GM19193 (cell line): Measurements from ENCODE around the gene GFPT2.

ENCODE experiments used
- POLR2A ChIP-seq: IDR thresholded peaks from 4 replicates; pipeline ENCODE4 v1.6.1; 2011; ENCODE audit not compliant: insufficient read depth, insufficient read length; ENCODE audit errors: extremely low read depth

The GFPT2 gene

DNA sequence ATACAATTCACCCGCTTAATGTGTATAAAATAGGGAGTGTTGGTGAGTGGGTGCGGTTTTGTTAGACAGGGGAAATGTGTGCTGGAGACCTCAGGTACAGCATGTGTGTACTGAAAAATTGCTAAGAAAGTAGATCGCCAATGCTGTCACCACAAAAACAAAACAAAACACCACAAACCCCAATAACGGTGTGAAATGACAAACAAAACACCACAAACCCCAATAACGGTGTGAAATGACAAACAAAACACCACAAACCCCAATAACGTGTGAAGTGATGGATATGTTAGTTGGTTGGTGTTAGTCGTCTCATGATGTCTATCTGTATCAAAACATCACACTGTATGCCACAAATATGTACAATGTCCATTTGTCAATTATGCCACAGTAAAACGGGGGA is 14.2 kb upstream of the GFPT2 start:
- TF ChIP-seq POLR2A: no peak

DNA sequence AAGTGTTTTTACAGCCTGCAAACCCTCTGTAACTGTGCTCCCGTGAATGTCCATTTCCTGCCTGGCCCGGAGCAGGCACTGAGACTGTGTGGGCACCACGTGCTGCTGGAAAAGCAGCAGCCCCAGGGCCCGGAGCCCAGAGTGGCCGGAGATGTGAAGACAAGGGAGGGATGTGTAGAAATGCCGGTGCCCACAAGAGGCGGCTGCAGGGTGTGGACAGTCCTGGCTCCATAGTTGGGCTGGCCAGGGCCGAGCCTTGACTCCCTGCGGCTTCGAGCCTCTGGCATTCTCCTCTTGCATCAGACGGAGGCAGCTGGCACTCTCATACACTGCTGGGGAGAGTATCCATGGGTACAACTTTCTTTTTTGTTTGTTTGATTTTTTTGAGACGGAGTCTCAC is 13.2 kb upstream of the GFPT2 start:
- no peak for TF ChIP-seq POLR2A

DNA sequence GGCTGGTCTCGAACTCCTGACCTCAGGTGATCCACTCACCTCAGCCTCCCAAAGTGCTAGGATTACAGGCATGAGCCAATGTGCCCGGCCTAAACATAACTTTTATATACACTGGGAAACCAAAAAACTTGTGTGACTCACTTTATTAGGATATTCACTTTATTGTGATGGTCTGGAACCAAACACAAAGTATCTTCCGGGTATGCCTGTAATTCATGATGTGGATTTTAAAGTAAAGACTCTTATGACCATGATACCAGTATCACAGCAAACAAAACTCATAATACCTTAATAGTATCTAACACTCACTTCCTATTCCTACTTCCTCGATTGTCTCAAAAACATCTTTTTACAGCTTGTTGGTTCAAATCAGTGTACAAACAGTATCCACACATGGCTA is 12.7 kb upstream of the GFPT2 start:
- no peak for TF ChIP-seq POLR2A

DNA sequence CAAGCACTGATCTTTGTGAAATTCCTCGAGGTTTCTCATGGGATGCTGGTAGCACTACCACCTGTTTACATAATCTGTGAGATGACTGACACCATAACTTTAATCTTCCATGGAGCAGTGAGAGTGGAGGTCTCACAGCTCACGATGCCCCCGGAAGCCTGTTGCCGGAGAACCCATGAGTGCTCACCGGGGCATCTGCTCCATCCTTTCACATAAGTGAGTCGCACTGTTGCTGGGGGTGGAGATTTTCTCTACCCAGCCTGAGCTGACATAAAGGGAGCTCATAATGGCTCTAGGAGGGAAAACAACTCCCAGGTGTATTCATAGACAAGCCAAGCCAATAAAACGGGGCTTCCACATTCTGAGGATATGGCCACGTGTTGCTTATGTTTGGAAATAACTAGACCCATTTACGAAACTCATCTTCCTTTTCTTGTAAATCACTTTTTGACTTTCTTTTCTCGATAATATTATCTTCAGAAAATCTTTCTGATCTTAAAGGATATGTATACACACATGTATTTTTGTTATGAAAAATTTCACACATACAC is 11.2 kb upstream of the GFPT2 start:
- no peak for TF ChIP-seq POLR2A

DNA sequence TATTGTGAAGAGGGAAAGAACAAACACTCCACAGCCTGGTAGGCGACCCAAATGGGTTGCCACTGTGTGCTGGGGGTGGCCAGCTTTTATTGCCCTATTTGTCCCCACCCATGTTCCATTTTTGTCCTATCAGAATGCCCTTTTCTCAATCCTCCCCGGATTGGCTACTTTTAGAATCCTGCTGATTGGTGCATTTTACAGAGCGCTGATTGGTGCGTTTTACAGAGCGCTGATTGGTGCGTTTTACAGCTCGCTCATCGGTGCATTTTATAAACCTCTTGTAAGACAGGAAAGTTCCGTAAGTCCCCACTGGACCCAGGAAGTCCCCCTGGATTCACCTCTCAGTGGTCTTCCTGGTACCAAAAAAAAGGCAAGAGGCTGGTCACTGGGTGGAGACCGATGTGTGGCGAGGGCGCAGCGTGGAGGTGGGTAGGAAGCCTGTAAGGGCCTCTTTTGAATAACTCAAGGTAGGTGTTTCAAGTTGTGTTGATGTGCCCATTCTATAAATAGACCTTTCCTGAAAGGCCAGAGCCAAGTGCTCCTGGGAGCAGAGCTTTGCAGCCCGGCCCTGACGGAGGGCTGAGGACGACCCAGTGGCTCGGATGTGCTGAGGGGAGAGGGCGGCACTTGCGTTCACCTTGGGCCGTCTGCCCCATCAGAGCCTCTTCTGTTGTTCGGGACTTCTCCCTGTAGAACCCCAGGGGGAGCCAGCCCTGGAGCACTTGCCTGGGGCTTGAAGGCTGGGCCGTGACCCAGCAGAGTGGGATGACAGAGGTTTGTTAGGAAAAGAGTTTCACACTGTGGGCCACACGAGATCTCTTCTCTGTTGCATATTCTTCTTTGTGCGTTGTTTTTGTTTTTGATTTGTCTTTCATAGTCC is 7.2 kb upstream of the GFPT2 start:
- no peak for TF ChIP-seq POLR2A

DNA sequence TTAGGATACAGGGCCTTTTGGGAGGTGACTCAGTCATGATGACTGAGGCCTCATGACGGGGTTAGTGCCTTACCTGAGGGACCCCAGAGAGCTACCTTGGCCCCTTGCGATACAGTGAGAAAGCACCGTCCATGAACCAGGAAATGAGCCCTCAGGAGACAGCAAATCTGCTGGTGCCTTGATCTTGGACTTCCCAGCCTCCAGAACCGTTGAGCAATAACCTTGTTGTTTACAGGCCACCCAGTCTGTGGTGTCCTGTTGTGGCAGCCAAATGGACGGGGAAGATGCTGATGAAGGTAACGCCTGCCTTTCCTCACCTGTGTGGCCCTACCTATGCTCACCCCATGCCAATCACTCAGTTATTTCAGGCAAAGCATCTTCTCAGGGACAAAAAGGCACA is 5.6 kb upstream of the GFPT2 start:
- TF ChIP-seq POLR2A: no peak

DNA sequence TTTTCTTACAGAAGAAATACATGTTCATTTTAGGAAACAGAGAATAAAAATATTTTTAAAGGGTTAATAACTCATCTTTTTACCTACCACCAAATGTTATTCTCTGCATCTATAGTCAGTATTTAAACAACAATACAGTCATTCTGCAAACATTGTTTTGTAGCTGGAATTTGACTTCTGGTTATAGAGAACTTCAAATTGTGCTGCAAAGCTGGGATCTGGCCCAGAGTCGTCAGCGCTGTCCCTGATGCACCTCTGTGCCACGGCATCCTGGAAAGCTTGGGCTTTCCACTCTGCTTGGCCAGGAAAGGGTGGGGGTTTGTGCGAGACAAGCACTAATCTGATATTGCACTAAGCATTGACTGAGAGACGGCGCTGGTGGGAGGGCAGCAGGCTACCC is 5.0 kb upstream of the GFPT2 start:
- no peak for TF ChIP-seq POLR2A

DNA sequence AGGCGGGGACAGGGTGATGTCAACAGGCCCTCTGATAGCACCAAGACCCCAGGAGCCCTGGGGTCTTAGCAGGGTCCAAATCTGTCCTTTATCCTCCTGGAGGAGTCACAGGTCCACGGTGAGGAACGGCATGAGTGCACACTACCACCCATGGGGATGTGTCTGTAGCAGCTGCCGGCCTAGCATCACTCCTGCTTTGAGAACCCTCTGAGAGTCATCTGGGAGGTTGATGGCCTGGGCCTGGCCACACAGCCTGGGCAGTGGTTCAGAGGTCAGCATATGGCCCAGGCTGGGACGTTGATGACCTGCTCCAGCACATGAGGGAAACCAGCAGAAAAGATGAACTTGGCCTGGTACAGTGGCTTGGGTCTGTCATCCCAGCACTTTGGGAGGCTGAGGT is 1.8 kb upstream of the GFPT2 start:
- TF ChIP-seq POLR2A: no peak

DNA sequence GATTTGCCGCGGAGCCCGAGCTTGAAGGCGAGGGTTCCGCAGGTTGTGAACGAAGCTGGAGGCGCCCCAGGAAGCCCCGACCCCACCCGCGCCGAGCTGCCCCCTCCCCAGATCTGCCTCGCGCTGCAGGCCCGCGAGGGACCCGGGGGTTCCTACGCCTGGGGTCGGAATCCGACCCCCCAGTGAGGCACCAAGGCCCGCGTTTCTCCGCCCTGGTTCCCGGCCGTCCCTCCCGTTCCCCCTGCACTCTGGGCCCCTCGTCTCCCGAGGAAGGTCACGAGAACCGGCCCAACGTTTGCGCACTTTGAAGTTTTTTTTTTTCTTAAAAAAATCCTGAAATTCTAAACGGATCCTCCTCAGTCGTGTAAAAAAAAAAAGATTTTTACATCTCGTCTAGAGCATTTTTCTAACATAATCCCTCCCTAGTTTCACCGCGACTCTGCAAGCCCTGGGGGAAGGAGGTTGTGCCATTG is 880 bp upstream of the GFPT2 start:
- no peak for TF ChIP-seq POLR2A

DNA sequence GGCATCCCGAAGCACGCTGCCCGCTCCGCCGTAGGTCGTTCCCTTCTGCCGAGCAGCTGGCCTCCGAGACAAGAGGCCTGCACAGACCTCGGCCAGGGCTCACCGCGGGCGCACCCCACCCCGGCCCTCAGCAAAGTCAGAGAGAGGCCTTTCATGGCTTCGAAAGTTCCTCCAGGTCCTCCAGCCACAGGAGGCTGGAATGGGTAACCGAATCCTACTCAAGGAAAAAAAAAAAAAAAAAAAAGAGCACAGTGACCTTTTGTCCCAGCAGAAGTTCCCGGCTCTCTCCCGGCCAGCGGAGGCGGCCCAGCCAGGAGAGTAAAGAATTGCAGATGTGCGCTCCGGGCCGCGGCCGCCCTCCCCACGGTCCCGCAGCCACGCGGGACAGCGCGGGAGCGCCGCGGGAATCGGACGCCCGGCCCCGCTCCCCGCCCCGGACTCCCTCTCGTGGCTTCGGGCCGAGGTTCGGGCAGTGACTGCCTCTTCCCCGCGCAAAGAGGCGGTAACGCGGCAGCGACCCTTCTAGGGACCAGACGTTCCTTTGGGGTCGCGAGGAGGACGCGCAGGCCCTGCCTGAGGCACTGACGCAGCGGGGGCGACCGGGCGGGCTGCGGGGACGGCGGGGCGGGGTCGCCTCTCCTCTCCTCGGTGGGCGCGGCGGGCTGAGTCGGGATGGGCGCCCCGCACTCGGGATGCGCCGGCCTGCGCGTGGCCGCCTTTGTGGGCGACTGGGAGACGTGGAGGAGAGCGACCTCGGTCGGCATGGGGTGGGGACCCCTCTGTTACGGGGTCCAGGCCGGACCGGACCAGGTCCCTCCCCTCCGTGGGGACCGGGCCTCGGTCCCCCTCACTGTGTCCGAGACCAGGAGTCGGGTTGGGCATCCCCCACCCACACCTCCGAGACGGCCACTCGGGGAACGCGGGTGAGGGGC is 754 bp downstream of the GFPT2 start:
- no peak for TF ChIP-seq POLR2A

DNA sequence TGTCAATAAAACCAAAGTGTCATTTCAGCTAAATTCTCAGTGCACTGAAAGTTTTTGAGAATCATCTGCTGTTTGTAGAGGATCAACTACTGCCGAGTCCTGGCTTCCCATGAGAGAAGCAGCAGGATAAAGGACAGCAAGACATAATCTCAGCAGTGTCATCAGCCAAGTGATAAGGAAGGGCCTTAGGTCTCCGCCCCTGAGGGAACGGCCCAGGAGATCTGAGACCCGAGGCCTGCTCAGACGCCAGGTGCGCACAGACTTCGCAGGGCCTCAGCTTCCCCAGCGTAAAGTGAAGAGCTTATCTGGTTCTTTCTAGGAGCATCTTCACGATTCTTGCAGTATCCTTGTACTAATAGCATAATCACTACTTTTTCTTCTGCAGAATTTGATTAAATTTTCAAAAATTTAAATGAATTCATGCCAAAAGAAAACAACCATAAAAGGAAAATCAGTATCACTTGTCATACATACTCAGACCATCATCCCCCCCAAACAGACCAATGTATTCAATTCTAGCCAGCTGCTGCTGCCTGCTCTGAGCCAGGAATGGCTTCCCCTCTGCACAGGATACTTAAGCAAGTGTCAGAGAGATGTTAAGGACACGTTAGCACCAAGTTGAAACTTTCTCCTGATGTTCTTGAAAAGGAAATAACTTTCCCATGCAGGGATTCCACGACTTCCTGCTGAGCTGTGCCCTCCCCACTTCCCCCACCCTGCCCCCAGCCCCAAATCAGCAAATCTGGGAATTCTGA is 2.2 kb downstream of the GFPT2 start:
- no peak for TF ChIP-seq POLR2A

DNA sequence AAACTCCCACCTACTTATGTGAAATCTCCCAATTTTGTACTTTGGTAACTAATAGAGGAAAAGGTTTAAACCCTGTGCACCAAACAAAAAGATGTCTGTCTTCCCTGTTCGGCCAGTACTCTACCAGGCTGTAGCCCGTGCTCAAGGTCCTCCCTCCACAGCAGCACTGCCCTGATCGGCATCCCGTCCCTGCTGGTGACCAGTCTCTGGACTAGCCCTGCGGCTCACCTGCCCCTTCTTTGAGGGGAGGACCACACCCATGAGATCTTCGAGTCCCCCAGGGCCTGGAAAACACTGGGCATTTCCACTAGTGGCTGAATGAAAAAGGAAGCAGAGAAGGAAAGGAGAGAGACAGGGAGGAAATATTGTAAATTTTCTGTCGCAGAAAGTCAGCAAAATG is 2.8 kb downstream of the GFPT2 start:
- TF ChIP-seq POLR2A: no peak

DNA sequence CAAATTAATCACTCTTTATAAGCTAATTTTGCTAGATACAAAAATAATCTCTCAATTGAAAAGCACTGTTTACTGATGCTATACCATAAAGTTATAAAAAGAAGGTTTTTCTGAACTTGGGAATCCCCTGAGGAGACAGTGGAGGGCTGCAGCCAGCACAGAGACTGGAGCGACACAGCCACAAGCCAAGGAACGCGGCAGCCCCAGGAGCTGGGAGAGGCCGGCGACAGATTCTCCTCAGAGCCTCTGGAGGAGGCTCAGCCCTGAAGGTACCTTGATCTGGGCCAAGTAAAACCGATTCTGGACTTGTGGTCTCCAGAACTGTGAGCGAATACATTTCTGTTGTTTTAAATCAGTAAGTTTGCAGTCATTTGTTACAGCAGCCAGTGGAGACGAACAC is 3.7 kb downstream of the GFPT2 start:
- TF ChIP-seq POLR2A: no peak

DNA sequence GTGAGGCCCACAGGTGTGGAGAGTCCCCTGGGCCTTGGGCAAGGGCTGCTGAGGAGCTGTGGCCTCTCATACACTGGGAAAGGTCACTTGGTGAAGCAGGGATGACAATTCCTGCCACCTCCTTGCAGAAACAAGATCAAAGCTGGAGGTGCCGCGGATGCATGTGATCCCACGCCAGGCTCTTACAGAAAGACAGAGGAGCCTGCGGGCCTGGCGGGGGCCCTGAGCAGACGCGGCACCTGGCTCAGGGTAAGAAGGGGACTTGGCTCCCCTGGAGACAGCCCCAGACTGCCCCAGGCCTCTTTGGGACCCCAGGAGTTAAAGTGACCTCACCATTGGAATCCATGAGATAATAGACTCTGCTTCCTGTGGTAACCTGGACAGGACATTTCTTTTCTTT is 4.8 kb downstream of the GFPT2 start:
- no peak for TF ChIP-seq POLR2A

DNA sequence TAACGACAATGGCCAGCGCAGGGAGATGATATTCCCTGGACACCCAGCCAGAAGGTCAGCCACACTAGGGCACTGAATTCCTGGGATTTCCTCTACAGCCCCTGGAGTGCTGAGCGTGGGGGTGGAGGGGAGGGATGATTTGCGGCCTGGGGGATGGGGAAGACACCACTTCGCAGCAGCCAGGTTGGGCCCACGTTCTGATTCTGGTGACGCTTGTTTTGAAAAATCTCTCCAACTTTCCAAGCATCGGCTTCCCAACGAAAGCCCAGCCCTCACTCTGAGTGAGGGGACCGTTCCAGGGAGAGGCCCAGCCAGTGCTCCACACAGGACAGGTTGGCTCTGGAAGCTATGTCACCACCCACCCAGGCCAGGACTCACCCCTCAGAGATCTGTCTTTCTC is 5.4 kb downstream of the GFPT2 start:
- no peak for TF ChIP-seq POLR2A

DNA sequence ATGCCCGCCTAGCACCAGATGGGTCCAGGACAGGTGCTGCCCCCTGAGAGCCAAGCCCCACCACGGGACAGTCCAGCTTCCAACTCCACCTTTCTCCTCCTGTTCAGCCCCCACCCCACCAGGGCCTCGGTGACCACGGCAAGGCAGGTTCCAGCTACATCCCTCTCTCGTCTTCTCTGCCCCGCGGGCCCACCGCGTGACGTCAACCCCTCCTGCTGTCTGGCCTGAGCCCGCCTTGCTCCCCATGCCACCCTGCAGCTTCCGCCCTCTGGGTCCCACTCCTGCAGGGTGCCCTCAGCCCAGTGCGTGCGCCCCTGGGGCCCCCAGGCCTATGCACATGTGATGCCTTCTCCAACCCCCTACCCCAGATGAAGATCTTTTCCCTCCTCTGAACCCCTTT is 6.8 kb downstream of the GFPT2 start:
- TF ChIP-seq POLR2A: no peak

DNA sequence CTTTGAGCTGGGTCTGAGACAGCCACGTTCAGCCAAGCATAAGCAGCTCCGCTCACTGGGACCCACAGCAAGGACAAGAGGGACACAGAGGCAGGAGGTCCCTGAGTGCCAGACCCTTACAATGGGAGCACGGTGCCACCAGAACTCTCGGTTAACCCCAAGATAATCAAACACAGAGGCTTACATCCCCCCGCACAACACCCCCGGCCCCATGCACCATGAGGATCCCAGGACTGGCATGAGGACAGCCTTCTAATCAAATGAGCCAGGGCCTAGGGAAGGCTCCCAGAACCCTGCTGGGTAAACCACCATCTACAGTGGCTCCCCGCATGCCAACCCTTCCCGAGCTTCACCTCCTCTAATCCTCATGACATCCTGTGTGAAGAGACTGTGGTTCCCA is 7.4 kb downstream of the GFPT2 start:
- TF ChIP-seq POLR2A: no peak
